Activated CD4-positive, alpha-beta T cell treated with anti-CD3 and anti-CD28 coated beads, Interleukin-2, amount 50 U/mL, for 48 hours (primary cell): ENCODE measurements around the gene S1PR4.
"Not testable (repeated sequence)": the region's sequence is repeated elsewhere in the genome, so short reads cannot be mapped to it uniquely, and the experiment has no call there.

ENCODE experiments used
- DNase-seq, 2 experiments: peaks; one replicate each; pipeline ENCODE4 v3.0.0-alpha.2; 2020

The S1PR4 gene

DNA sequence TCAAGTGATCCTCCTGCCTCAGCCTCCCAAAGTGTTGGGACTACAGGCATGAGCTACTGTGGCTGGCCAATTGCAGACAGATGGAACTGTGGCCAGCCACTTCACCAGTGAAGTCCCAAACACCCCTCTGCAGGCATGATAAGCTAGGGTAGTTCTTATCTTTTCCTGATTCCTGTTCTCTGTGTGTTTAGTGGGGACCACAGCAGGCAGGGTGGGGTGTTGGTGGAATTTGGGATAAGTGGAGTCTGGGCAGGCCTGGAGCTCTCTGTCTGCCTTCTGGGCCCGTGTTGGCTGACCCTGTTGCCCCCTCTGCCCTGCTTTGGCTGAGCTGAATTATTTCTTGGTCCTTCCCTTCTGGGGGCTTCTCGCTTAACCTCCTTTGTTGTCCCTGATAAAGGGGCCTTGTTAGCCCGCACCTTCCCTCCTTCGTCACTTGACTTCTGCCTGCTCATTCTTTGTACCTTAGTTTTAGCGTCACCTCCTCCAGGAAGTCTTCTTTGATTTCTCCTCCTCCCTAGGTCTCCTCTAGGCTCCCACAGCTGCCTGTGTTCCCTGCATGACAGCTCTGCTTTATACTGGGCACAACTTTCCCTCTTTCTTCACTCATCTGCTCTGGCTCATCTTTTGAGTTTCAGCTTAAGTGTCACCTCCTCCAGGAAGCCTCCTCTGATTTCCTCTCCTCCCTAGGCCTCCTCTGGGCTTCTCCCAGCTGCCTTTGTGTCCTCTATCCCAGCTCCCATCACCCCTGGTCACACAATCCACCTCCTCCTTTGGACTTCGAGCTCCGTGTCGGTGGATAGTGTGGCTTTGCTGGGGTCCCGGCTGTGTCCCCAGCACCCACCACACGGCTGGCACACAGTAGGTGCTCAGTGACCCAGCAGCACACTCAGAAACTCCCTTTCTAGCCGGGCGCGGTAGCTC, 5.4 kb downstream of the S1PR4 start:
- DNase-seq: no peak

DNA sequence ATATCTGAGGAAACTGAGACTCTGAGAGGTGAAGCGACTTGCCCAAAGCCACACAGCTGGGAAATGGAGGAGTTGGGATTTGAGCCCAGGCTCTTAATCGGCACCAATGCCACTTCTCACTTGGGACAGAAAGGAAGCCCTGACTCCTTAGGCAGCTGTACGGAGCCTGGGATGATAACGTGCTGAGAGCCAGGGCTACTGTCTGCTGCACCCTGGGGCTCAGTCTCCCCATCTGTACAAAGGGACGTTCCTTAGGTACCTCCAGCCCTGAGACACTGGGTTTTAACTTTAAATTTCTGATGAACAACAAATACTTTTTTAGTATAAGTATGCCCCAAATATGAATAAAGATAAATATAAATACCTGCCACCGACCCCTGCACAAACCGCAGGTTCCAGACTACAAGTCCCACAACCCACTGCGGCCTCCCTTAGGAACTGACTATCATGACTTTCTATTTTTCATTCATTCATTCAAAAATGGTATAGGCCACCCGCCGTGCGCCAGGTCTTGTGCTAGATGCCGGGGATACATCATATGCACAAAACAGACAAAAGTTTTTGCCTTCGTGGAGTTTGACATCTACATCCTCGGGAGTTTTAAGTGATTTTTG, 6.4 kb downstream of the S1PR4 start:
- peak in 1 of 2 experiments; percentile 75 for DNase-seq

DNA sequence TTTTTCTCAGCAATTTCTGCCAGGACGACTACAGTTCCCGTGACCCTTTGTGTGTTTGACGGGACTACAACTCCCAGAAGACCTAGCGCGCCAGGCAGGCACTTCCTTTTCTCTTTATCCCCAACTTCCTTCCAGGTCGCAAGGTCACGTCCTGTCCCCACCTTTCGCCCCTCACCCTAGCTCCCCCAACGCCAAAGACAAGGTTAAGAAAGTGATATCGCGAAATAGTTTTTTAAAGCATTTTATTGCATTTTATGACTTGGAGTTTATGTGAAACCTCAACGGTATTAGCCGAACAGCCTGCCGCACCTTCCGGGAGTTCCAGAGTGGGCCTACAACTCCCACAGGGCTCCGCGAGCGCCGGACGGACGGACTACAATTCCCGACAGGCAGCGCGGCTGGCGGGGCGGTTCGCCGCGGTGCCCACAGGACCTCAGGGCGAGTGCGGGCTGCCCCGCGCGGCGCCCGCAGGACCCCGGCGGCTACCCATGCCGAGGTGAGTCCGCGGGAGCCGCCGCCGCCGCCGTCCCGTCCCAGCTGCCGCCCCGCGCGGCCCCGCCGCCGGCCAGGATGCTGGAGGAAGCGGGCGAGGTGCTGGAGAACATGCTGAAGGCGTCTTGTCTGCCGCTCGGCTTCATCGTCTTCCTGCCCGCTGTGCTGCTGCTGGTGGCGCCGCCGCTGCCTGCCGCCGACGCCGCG, 7.0 kb downstream of the S1PR4 start, which contains the start of gene NCLN:
NCLN (plus strand) TSS at position 470 of the 699 bp plus-strand sequence; CDS start at position 571, 101 bp downstream.
- peak; percentile 93 to 94 for DNase-seq

DNA sequence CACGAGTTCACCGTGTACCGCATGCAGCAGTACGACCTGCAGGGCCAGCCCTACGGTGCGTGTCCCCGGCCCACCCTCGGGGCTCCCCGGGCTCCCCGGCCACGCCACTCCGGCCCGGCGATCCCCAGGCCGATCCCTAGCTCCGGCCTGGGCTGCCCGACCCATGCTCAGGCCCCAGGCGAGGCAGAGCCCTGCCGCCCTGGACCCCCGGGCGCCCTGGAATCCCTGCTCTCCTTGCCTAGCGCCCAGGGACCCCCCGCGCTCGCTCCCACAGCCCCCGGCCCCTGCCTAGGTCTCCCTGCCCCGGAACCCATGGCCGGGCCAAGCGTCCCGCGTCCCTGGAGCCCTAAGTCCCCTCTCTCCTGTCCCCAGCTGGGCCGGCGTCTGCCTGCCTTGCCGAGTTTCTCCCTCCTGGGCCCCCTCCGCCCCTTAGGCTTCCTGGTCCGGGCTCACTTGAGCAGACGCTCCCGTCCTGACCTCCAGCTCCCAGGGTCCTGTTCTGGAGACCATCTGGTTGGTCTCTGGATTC, 7.7 kb downstream of the S1PR4 start:
- no peak for DNase-seq

DNA sequence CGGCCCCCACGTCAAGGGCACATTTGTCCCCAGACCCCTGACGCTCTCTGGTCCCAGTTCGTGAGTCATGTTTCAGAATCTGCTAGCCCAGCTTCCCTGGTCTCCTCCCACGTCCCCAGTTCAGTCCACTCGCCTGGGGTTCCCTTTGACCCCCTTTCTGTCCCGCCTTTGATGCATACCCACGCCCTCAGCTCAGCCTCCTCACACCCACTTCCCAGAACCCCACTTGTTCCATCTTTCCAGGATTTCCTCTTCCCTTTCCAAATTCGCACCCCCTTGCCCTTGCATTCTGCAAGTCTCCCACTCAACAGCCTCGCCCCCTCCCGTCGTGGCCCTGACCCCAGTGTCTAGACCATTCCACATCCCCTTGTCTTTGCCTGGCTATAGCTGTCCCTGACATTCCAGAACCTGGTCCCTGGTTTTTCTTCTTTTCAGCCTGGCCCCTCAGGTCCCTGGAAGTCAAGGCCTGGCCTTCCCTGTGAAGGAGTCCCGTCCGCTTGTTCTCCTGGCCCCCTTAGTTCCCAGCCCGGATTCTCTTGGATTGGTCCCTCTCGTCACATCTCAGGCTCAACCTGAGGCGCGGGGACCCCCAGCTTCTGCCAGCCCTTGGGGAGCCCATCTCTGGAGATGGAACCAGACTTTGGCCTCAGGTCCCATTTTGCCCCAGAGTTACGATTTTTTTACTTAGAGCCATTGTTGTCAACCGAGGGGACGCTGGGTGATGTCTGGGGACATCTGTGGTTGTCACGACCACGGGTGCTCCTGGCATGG, 8.5 kb downstream of the S1PR4 start:
- DNase-seq: no peak

DNA sequence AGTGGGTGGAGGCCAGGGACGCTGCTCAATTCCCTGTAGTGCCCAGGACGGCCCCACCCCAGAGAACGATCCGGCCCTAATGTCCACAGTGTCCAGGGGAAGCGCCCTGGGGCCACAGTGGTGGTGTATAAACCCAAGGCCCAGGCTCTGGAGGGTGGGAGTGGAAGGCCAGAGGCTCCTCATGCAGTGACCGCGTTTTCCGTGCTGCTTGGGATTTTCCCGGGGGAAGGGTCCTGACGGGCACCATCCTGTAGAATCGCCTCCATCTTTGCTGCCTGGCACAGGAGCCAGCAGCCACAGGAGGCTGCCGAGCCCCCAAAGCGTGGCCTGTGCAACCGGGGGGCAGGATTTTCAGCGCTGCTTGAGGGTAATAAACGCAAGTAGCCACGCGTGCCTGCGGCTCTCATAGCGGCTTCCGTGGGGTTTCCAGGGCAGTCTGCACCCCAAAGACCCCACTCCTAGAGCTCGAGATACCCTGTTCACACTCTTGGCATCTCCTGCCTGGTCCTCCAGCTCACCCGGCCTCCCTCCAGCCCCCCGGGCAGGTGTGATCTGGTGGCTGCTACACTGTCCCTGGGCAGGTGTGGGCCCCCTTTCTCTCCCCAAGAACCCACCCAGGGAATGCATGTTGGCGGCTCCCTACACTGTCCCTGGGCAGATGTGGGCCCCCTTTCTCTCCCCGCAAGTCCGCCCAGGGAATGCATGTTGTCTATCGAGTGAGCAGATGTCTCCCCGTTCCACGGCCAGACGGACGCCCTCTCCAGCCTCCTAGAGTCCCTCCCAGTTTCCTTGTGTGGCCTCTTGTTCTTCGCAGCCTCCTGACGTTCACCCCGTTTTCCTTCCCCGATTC, 9.3 kb downstream of the S1PR4 start:
- DNase-seq: no peak

DNA sequence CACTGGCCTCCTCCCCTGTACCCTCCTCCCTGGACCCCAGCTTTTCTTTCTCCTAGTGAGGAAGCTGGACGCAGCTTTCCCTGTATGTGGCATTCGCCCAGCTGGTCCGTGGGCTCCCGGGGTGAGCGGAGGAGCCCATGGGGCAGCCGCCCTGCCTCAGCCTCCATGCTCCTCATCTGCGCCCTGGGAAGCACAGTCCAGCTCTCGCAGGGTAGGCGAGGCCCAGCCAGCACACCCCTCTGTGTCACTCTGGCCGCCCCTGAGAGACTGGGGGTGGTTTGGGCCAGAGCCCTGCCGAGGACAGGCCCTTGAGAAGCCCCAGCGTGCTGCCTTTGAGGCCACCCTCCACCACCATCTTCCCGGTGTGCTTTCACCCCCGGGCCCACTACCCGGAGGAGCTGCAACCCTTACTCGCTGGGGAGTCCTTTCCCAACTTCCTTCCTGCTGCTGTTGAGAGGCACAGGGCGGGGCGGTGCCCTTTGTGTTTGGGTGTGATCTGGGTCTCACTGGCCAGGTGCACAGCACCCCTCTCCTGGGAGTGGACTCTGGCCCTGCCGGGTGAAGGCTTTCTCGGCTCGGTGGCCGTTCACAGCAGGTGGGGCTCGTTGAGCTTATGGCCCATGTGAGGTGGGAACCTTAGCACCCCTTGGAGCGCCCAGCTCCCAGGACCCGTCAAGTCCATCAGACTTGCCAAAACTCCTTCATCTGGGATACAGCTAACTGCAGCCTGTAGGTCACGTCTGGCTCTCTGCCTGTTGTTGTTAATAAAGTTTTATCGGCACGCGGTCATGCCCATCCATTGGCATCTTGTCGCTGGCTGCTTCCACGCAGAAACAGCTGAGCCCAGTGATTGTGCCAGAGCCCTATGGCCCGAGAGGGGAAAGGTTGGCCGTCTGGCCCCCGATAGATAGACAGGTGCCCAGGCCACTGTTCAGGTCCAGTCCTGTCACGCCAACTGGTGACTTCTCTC, 10.3 kb downstream of the S1PR4 start:
- DNase-seq: no peak

DNA sequence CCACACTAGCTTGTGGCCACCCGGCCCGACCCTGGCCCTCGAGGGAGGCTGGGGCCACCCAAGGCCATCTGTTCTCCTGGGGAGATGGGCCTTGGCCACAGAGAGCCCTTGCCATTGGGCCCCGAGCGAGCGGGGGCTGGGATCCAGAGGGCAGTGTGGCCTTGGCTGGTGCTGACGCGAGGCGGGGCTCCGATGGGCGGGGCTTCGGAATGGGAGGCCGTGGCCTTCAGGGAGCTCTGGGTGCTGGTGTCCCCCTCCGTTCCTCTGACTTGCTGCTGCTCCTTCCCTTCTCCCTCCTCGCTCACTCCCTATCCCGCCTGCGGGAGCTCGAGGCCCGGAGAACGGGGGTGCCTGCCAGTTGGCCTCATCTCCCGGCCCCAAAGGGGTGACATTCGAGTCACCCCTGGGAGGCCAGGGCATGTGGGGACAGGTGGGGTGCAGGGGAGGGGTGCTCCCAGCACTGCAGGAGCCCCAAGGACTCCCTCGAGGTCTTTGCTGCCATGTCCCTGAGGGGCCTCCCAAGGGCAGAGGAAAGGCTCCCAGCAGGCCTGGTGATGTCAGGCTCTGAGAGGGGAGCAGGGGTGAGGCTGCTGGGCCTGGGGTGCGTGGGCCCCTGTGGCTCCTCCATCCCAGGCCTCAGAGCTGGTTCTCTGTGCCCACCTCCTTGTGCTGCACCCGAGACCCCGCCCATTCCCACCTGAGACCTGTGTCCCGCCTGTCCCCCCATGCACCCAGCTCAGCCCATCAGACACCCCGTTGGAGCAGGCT, 11.3 kb downstream of the S1PR4 start:
- no peak for DNase-seq

DNA sequence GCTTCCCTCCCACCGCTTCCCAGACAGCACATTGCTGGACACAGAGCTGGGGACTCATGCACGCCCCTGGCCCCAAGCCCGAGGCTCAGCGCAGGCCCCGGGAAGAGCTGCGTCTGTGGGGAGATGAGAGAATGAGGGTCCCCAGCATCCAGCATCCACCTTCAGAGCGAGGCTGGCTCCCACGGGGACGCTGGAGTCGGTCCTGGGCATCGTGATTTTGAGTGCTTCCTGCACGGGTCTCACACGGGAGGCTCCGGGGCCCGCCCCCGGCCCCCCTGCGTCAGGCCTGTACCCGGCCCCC, 11.9 kb downstream of the S1PR4 start:
- DNase-seq: no peak

DNA sequence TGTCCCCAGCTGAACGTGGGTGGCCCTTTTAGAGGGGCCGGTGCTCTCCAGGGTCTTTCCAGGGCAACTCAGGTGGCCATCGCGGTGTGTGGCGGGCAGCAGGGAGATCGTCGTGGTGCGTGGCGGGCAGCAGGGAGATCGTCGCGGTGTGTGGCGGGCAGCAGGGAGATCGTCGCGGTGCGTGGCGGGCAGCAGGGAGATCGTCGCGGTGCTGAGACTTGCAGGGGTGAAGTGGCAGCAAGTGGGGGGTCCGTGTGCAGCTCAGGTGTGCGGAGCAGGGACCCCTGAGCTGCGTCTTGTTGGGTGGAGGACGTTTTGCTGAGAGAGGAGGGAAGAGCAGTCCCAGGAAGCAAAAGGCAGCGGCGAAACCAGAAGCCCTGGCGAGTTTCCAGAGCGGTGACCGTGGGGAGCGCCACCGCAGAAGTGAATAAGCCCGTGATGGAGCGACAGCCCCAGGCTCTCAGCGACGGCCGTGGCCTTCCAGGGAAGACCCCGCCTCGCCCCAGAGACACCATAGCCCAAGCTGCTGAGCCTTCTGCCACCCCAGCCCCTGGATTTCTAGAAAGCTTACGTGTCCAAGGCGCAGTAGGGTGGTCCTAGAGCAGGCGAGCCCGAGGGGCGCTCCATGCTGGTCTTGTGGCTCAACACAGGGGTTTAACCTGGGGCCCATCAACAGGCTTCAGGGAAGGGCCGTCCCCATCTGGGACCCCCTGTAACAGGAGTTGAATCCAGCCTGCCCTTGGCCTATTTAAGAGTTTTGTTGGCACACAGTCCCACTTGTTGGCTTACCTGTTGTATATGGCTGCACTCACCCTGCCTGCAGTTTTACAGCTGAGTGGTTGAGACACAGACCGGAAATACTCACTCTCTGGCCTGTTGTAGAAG, 12.6 kb downstream of the S1PR4 start:
- no peak for DNase-seq

DNA sequence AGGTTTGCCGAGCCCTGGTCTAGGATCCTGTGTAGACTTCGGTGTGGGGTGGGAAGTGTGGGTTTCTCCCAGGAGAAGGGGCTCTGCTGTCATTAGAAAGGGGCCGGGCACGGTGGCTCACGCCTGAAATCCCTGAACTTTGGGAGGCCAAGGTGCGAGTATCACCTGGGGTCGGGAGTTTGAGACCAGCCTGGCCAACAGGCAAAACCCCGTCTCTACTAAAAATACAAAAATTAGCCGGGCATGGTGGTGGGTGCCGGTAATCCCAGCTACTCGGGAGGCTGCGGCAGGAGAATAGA, 13.2 kb downstream of the S1PR4 start:
- DNase-seq: not testable (repeated sequence)

DNA sequence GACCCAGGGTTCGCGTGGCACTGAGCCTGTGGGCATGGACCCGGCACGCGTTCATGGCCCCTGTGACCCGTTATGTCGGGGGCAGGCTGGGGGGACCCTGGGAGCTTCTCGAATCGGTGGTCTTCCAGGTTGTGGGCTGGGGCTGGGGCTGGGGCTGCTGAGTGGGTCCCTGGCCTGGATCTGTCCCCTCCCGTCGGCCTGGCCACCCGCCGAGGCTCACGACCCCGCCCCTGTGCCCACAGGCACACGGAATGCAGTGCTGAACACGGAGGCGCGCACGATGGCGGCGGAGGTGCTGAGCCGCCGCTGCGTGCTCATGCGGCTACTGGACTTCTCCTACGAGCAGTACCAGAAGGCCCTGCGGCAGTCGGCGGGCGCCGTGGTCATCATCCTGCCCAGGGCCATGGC, 13.7 kb downstream of the S1PR4 start:
- DNase-seq: no peak

DNA sequence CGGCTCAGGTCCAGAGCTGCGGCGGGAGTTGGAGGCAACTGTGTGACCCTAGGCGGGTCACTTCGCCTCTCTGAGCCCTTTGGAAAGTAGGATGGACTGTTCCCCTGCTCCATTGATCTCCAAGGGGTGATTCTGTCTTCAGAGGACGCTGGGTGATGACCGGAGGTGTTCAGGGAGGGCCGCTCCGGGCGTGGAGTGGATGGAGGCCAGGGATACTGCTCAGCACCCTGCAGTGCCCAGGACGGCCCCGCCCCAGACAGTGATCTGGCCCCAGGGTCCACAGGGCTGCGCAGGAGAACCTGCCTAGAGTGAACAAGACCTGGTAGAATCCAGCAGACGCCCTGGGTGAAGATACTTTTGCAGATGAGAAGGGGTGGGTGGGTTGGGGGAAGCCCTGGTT, 14.1 kb downstream of the S1PR4 start:
- no peak for DNase-seq

DNA sequence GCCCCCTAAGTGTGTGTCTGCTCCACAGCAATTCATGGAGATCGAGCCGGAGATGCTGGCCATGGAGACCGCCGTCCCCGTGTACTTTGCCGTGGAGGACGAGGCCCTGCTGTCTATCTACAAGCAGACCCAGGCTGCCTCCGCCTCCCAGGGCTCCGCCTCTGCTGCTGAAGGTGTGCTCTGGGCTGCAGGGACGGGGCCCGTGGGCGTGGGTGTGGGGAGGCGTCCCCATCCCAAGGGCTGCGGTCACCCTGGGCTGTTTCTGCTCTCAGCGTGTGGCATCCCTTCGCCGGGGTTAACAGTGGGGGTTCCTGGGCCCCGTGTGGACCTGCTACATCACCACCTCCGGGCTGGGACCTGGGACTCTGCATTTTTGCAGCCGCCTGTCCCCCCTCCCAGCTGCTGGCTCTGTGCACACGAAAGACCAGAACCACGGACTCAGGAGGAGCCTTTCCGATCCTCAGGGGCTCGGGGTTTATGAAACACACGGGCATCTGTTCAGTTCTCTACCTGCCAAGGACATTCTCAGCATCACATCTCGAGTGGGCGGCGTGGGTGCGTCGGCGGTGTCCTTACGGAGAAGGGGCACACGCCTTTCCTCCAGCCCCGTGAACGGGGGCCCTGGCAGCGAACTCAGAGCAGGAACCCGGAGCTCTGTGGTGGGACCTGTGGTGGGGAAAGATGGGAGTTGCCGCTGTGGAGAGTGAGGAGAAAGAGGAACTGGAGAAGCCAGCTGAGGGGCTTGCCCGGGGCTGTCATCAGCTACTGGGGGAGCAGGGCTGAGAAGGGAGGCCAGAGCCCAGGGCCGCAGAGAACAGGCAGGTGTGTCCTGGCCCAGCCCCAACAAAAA, 14.9 kb downstream of the S1PR4 start:
- no peak for DNase-seq

DNA sequence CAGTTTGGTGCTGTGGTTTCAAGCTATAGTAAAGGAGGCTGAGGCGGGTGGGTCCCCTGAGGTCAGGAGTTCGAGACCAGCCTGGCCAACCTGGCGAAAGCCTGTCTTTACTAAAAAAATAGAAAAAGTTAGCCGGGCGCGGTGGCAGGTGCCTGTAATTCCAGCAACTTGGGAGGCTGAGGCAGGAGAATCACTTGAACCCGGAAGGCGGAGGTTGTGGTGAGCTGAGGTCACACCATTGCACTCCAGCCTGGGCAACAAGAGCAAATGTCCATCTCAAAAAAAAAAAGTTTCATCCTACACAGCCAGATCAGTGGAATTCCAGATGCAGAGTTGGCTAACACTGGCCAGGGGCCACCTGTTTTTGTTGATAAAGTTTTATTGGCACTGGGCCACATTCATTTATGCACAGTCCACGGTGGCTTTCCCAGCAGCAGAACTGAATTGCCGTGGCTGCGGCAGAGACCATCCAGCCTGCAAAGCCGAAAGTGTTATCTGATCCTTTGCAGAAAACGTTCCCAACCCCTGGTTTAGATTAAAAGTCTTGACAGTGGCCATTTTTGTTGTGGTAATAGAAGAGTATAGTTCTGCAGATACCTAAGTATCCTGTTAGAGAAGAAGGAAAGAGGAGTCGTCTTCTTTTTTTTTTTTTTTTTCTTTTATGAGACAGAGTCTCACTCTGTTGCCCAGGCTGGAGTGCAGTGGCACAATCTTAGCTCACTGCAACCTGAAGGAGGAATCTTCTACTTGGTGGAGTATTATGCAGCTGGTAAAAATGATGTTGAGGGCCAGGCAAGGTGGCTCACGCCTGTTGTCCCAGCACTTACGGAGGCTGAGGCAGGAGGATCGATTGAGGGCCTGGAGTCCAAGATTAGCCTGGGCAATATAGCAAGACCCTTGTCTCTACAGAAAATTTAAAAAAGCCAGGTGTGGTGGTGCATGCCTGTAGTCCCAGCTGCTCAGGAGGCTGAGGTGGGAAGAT, 15.8 kb downstream of the S1PR4 start:
- DNase-seq: no peak

DNA sequence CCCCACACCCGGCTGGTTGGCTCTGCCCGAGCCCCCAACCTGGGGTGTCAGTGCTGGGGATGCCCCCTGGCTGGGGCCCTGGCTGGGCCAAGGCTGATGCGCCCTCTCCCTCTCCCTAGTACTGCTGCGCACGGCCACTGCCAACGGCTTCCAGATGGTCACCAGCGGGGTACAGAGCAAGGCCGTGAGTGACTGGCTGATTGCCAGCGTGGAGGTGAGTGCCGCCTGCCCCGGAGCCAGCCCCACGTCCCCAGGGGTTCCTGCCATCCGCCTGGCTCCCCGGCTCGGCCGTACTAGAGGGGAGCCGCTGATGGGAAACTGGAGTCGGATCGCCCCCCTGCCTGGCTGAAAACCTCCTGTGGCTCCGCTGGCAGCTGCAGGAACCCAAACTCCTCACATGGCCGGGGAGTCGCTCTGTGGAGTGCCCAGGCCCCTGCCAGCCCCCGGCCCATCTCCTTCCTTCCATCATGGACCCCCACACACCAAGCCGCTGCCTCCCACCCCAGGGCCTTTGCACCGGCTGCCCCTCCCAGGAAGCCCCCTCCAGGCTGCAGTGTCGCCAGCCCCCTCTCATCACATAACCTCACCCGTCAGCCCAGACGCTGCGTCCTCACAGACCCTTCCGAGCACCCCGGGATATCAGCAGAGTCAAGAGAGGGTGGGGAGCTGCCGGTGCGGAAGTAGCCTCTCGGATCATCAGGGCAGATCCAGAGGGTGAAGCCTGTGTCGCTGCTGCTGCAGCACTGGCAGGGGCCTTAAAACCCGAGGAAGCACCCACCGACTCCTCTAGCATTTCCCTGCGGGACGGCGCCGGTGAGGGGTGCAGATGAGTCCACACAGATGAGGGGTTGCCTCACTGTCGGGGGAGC, 17.7 kb downstream of the S1PR4 start:
- DNase-seq: no peak
